HEK293 (cell line): ENCODE data around the gene GLB1L.

Source experiments
- CTCF ChIA-PET: fragments of 350-600 bp; formaldehyde crosslinking; extraction: SDS; loops from one replicate; lab custom pipeline; 2021; ENCODE audit warnings: antibody characterized with exemption; lab: Yijun Ruan, JAX
- POLR2A ChIA-PET: fragments of 300-600 bp; formaldehyde crosslinking; extraction: SDS; loops from one replicate; lab custom pipeline; 2020; ENCODE audit warnings: antibody characterized with exemption, inconsistent platforms; lab: Yijun Ruan, JAX
- H3K27ac ChIP-seq: fragments of 200-500 bp; sonication (Bioruptor generic); 2 replicates; pipeline ENCODE4 v1.5.1; 2014; ENCODE audit warnings: low read depth, low read length, control low read depth, inconsistent platforms; ENCODE audit errors: extremely low read depth
- H3K36me3 ChIP-seq, 2 experiments: fragments of 200-500 bp in 1 of 2; sonication (Bioruptor generic) in 1 of 2; 1 replicate in 1 of 2; 2 replicates in 1 of 2; pipeline ENCODE4 v1.5.1; 2014 to 2017; ENCODE audit warnings: inconsistent platforms in 2 of 2, low read length in 2 of 2; ENCODE audit not compliant: control insufficient read depth in 2 of 2, insufficient read depth in 1 of 2
- H3K4me1 ChIP-seq: fragments of 200-500 bp; sonication (Bioruptor generic); 2 replicates; pipeline ENCODE4 v1.5.1; 2014; ENCODE audit warnings: mild to moderate bottlenecking, low read length, inconsistent platforms; ENCODE audit not compliant: control insufficient read depth, insufficient read depth
- H3K4me3 ChIP-seq: 2 replicates; pipeline ENCODE4 v1.5.1; 2011; ENCODE audit warnings: low read depth, mild to moderate bottlenecking, control low read depth, low read length, moderate library complexity
- H3K9me3 ChIP-seq: fragments of 200-500 bp; sonication (Bioruptor generic); 2 replicates; pipeline ENCODE4 v1.5.1; 2014; ENCODE audit warnings: low read depth, low read length, inconsistent platforms; ENCODE audit not compliant: control insufficient read depth, insufficient read depth
- FEZF1 ChIP-seq: fragments of 450-650 bp; formaldehyde crosslinking; IDR thresholded peaks from 2 replicates; pipeline ENCODE4 v1.5.1; 2016; ENCODE audit warnings: missing biosample characterization, missing genetic modification characterization
- OSR2 ChIP-seq: fragments of 450-650 bp; formaldehyde crosslinking; IDR thresholded peaks from 2 replicates; pipeline ENCODE4 v1.5.1; 2016; ENCODE audit warnings: missing biosample characterization, missing genetic modification characterization
- PRDM1 ChIP-seq: fragments of 450-650 bp; formaldehyde crosslinking; IDR thresholded peaks from 2 replicates; pipeline ENCODE4; 2016; ENCODE audit warnings: missing biosample characterization, missing genetic modification characterization
- SP2 ChIP-seq: fragments of 450-650 bp; formaldehyde crosslinking; IDR thresholded peaks from 2 replicates; pipeline ENCODE4 v1.5.1; 2016; ENCODE audit warnings: missing biosample characterization, missing genetic modification characterization
- SP7 ChIP-seq: fragments of 450-650 bp; formaldehyde crosslinking; IDR thresholded peaks from 2 replicates; pipeline ENCODE4 v1.5.1; 2016; ENCODE audit warnings: missing biosample characterization, missing genetic modification characterization
- WT1 ChIP-seq: fragments of 450-650 bp; formaldehyde crosslinking; IDR thresholded peaks from 2 replicates; pipeline ENCODE4 v1.5.1; 2016; ENCODE audit warnings: missing biosample characterization, missing genetic modification characterization
- ZBTB1 ChIP-seq: fragments of 450-650 bp; formaldehyde crosslinking; IDR thresholded peaks from 2 replicates; pipeline ENCODE4 v1.5.1; 2016; ENCODE audit warnings: missing biosample characterization, missing genetic modification characterization
- ZBTB17 ChIP-seq: fragments of 450-650 bp; formaldehyde crosslinking; IDR thresholded peaks from 2 replicates; pipeline ENCODE4 v1.5.1; 2016; ENCODE audit warnings: missing biosample characterization, missing genetic modification characterization
- ZFHX2 ChIP-seq: fragments of 450-650 bp; formaldehyde crosslinking; conservative IDR thresholded peaks from 2 replicates; pipeline ENCODE4 v1.5.1; 2016; ENCODE audit warnings: missing biosample characterization, missing genetic modification characterization
- ZFP37 ChIP-seq: fragments of 450-650 bp; formaldehyde crosslinking; IDR thresholded peaks from 2 replicates; pipeline ENCODE4 v1.5.1; 2016; ENCODE audit warnings: missing biosample characterization, missing genetic modification characterization
- ZNF169 ChIP-seq: fragments of 450-650 bp; formaldehyde crosslinking; IDR thresholded peaks from 2 replicates; pipeline ENCODE4 v1.5.1; 2016; ENCODE audit warnings: missing biosample characterization, missing genetic modification characterization
- ZNF311 ChIP-seq: fragments of 450-650 bp; formaldehyde crosslinking; IDR thresholded peaks from 2 replicates; pipeline ENCODE4 v1.5.1; 2017; ENCODE audit warnings: missing biosample characterization, missing genetic modification characterization, borderline replicate concordance
- ZNF335 ChIP-seq: fragments of 450-650 bp; formaldehyde crosslinking; conservative IDR thresholded peaks from 2 replicates; pipeline ENCODE4 v1.5.1; 2016; ENCODE audit warnings: missing biosample characterization, missing genetic modification characterization
- ZNF366 ChIP-seq: fragments of 450-650 bp; formaldehyde crosslinking; conservative IDR thresholded peaks from 2 replicates; pipeline ENCODE4 v1.5.1; 2016; ENCODE audit warnings: missing biosample characterization, missing genetic modification characterization
- ZNF416 ChIP-seq: fragments of 450-650 bp; formaldehyde crosslinking; IDR thresholded peaks from 2 replicates; pipeline ENCODE4 v1.5.1; 2016; ENCODE audit warnings: missing biosample characterization, missing genetic modification characterization
- ZNF544 ChIP-seq: fragments of 450-650 bp; formaldehyde crosslinking; IDR thresholded peaks from 2 replicates; pipeline ENCODE4 v1.5.0; 2017; ENCODE audit warnings: missing biosample characterization, missing genetic modification characterization
- ZNF561 ChIP-seq: fragments of 450-650 bp; IDR thresholded peaks from 2 replicates; pipeline ENCODE4 v1.5.1; 2018; ENCODE audit warnings: missing biosample characterization, missing genetic modification characterization, borderline replicate concordance
- ZNF596 ChIP-seq: fragments of 450-650 bp; IDR thresholded peaks from 2 replicates; pipeline ENCODE4 v1.5.0; 2018; ENCODE audit warnings: missing biosample characterization, mild to moderate bottlenecking, missing genetic modification characterization, moderate library complexity
- ZNF600 ChIP-seq: fragments of 450-650 bp; formaldehyde crosslinking; IDR thresholded peaks from 2 replicates; pipeline ENCODE4 v1.5.1; 2016; ENCODE audit warnings: missing biosample characterization, missing genetic modification characterization
- ZNF629 ChIP-seq: fragments of 450-650 bp; formaldehyde crosslinking; IDR thresholded peaks from 2 replicates; pipeline ENCODE4 v1.5.1; 2017; ENCODE audit warnings: missing biosample characterization, missing genetic modification characterization
- ZNF664 ChIP-seq: fragments of 450-650 bp; formaldehyde crosslinking; IDR thresholded peaks from 2 replicates; pipeline ENCODE4 v1.5.1; 2016; ENCODE audit warnings: missing biosample characterization, missing genetic modification characterization
- ZSCAN30 ChIP-seq: fragments of 450-650 bp; IDR thresholded peaks from 2 replicates; pipeline ENCODE4 v1.5.1; 2018; ENCODE audit warnings: missing biosample characterization, mild to moderate bottlenecking, missing genetic modification characterization, moderate library complexity
- TF ChIP-seq, protein P1 (sequence below): fragments of 450-650 bp; formaldehyde crosslinking; IDR thresholded peaks from 2 replicates; pipeline ENCODE4 v1.5.1; 2016; ENCODE audit warnings: missing biosample characterization, missing genetic modification characterization
- TF ChIP-seq, protein P2 (sequence below): fragments of 450-650 bp; formaldehyde crosslinking; IDR thresholded peaks from 2 replicates; pipeline ENCODE4 v1.5.1; 2017; ENCODE audit warnings: missing biosample characterization, missing genetic modification characterization
- TF ChIP-seq, protein P3 (sequence below): fragments of 450-650 bp; formaldehyde crosslinking; IDR thresholded peaks from 2 replicates; pipeline ENCODE4 v1.5.1; 2016; ENCODE audit warnings: missing biosample characterization, missing genetic modification characterization
- TF ChIP-seq, protein P4 (sequence below): fragments of 450-650 bp; formaldehyde crosslinking; IDR thresholded peaks from 2 replicates; pipeline ENCODE4 v1.5.1; 2016; ENCODE audit warnings: missing biosample characterization, missing genetic modification characterization, low read depth

Gene GLB1L

DNA sequence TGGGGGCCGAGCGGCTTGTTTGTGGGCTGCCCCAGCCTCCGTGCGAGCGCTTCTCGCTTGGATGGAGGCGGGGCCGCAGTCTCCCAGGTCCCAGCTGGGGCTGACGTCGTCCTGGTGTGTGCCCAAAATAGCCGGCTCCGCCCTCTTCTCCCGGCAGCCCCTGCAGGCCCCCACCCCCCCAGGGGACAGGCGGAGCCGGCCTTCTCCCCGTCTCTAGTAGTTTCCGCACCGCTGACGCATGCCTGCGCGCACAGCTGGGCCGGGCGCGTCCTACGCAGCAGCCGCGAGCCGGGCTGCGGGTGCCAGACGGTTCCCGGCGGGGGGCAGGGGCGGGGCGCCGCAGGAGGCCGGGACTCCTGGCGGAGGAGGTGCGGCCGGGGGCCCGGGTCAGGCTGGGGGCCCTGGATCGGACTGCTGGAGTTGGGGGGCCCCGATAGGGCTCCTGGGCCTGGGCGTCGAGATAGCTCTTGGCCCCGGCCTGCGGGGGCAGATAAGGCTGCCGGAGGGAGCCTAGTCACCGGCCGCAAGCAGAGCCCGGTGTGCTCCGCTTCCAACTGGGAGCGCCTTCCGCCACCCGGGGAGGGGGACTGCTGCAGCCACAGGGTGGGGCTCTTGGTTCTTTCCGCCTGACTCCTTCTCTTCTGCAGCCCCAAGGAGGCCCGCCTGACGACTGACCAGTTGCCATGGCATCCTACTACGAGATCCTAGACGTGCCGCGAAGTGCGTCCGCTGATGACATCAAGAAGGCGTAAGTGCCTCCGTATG, 34.1 kb upstream of the GLB1L start, which contains the start of gene DNAJB2 (continued):
- TF ChIP-seq, protein P1, sequence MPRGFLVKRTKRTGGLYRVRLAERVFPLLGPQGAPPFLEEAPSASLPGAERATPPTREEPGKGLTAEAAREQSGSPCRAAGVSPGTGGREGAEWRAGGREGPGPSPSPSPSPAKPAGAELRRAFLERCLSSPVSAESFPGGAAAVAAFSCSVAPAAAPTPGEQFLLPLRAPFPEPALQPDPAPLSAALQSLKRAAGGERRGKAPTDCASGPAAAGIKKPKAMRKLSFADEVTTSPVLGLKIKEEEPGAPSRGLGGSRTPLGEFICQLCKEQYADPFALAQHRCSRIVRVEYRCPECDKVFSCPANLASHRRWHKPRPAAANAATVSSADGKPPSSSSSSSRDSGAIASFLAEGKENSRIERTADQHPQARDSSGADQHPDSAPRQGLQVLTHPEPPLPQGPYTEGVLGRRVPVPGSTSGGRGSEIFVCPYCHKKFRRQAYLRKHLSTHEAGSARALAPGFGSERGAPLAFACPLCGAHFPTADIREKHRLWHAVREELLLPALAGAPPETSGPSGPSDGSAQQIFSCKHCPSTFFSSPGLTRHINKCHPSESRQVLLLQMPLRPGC (tag by site-specific recombination), result peak; percentile 59; the same call in 1 of the 2 replicates
- TF ChIP-seq ZNF629 (peak; percentile 90), WT1 (tag by site-specific recombination) (peak; percentile 55; the same call in 1 of the 2 replicates), ZNF596 (tag by site-specific recombination) (0 out of 2 replicates have a peak, but pooled peaks have one; percentile 31), ZBTB1 (tag by site-specific recombination) (no peak), ZNF544 (no peak), ZFHX2 (tag by site-specific recombination) (peak; percentile 68), ZNF416 (tag by site-specific recombination) (no peak), ZNF169 (tag by site-specific recombination) (no peak), SP7 (tag by site-specific recombination) (peak; percentile 86), ZSCAN30 (tag by site-specific recombination) (peak; percentile 72; the same call in 1 of the 2 replicates), SP2 (tag by site-specific recombination) (peak; percentile 86), OSR2 (tag by site-specific recombination) (peak; percentile 54; the same call in 1 of the 2 replicates), ZNF664 (tag by site-specific recombination) (no peak)

DNA sequence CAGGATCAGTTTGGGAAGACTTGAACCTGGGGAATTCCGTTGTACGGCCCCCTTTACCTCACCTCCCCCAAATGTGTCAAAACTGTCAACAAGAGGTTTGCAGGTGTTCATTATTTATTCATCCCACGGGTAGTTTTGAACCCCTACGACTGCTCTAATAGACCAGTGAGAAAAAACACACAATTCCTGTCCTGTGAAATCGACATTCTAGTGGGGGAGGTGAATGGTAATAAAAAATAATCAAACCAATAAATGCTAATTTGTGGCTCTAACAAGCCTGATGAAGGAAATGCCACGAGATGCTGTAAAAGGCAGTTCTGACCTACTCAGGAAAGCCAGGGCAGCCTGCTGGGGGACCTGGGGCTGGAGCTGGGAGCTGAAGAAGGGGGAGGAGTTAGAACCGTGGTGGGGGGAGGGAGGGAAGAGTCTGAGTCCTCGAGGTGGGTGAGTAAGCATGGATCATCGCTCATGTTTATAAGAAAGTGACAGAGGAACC, 33.5 kb upstream of the GLB1L start:
- H3K36me3 ChIP-seq, result peaks cover 0 to 35% of the 10 kb centered on the region in 2 experiments; a peak in 1 of 3 replicates
- peak overlapping the region; percentile 45 for H3K27ac ChIP-seq
- no peaks in the 10 kb centered on the region for H3K9me3 ChIP-seq
- H3K4me3 ChIP-seq, result peak overlapping the region; percentile 54
- CTCF ChIA-PET, result interaction anchor here (0.6 to 15.0 kb wide), 18 partner anchors 8 to 1007 kb away, joined by 3 to 297 read pairs (median 4); partner anchors contain the start of genes GLB1L, STK16, TUBA4A and TUBA4B
- POLR2A ChIA-PET, result interaction anchor here (0.6 to 1.8 kb wide), 15 partner anchors 13 to 102 kb away, joined by 3 to 18 read pairs (median 6); partner anchors contain the start of genes ABCB6, ANKZF1, ATG9A and CNPPD1
- peak; percentile 86 for TF ChIP-seq ZNF366 (tag by site-specific recombination)
- TF ChIP-seq PRDM1 (tag by site-specific recombination), result peak; percentile 77
- peak; percentile 79 for TF ChIP-seq ZNF335 (tag by site-specific recombination)
- TF ChIP-seq ZBTB17 (tag by site-specific recombination), result peak; percentile 58; the same call in 1 of the 2 replicates
- TF ChIP-seq, protein P2, sequence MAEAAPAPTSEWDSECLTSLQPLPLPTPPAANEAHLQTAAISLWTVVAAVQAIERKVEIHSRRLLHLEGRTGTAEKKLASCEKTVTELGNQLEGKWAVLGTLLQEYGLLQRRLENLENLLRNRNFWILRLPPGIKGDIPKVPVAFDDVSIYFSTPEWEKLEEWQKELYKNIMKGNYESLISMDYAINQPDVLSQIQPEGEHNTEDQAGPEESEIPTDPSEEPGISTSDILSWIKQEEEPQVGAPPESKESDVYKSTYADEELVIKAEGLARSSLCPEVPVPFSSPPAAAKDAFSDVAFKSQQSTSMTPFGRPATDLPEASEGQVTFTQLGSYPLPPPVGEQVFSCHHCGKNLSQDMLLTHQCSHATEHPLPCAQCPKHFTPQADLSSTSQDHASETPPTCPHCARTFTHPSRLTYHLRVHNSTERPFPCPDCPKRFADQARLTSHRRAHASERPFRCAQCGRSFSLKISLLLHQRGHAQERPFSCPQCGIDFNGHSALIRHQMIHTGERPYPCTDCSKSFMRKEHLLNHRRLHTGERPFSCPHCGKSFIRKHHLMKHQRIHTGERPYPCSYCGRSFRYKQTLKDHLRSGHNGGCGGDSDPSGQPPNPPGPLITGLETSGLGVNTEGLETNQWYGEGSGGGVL (tag by site-specific recombination), result peak; percentile 95
- TF ChIP-seq, protein P3, sequence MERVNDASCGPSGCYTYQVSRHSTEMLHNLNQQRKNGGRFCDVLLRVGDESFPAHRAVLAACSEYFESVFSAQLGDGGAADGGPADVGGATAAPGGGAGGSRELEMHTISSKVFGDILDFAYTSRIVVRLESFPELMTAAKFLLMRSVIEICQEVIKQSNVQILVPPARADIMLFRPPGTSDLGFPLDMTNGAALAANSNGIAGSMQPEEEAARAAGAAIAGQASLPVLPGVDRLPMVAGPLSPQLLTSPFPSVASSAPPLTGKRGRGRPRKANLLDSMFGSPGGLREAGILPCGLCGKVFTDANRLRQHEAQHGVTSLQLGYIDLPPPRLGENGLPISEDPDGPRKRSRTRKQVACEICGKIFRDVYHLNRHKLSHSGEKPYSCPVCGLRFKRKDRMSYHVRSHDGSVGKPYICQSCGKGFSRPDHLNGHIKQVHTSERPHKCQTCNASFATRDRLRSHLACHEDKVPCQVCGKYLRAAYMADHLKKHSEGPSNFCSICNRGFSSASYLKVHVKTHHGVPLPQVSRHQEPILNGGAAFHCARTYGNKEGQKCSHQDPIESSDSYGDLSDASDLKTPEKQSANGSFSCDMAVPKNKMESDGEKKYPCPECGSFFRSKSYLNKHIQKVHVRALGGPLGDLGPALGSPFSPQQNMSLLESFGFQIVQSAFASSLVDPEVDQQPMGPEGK (tag by site-specific recombination), result no peak
- TF ChIP-seq, protein P4, sequence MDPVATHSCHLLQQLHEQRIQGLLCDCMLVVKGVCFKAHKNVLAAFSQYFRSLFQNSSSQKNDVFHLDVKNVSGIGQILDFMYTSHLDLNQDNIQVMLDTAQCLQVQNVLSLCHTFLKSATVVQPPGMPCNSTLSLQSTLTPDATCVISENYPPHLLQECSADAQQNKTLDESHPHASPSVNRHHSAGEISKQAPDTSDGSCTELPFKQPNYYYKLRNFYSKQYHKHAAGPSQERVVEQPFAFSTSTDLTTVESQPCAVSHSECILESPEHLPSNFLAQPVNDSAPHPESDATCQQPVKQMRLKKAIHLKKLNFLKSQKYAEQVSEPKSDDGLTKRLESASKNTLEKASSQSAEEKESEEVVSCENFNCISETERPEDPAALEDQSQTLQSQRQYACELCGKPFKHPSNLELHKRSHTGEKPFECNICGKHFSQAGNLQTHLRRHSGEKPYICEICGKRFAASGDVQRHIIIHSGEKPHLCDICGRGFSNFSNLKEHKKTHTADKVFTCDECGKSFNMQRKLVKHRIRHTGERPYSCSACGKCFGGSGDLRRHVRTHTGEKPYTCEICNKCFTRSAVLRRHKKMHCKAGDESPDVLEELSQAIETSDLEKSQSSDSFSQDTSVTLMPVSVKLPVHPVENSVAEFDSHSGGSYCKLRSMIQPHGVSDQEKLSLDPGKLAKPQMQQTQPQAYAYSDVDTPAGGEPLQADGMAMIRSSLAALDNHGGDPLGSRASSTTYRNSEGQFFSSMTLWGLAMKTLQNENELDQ (tag by site-specific recombination), result no peak
- no peak for TF ChIP-seq ZNF561
- peak; percentile 50 for TF ChIP-seq FEZF1 (tag by site-specific recombination)
- TF ChIP-seq ZNF600 (tag by site-specific recombination), result peak; percentile 30; the same call in 1 of the 2 replicates
- TF ChIP-seq ZNF311, result no peak
- TF ChIP-seq ZFP37 (tag by site-specific recombination), result no peak
- peaks cover 6% of the 10 kb centered on the region for H3K4me1 ChIP-seq
